ENCODE data around the gene XIRP2. TPM values are rescaled to one million over a fixed set of nuclear protein-coding genes. Genes with fewer than 3 reads are reported as not detected.

The XIRP2 gene
- polyA plus RNA-seq, 10 donors, result 51.3 to 222 (median 160) TPM

DNA sequence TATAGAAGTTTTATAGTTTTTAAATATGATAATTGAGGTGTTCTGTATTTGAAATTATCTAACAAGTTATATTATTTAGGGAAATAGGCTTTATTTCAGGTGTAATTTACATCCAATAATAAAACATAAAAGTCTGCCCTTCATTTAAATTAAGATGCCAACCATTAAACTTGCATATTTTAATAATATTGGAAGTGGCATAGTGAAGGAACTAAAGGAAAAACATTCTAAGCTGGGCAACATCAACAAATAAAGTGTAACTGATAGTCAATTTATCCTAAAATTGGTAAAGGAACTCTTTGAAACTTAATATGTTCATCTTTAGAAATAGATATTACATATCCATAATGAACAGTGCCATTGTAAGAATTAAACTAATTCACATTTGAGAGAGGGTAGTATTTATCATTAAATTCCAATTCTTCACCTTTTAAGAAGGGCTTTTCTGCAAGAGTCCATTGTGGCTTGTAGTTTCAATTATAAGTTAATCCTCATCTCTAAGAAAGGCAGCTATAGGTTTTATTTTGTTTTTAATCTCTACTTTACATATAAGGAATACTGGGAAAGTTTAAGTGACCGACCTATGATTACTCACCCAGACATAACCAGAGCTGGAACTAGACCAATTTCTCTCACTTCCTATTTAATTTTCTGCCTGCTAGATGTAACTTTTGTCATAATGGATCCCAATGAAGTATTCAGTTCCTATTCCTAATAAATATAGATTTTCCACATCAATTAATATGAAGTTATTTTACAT is 401.6 kb downstream of the XIRP2 start:
- no peak for DNase-seq

DNA sequence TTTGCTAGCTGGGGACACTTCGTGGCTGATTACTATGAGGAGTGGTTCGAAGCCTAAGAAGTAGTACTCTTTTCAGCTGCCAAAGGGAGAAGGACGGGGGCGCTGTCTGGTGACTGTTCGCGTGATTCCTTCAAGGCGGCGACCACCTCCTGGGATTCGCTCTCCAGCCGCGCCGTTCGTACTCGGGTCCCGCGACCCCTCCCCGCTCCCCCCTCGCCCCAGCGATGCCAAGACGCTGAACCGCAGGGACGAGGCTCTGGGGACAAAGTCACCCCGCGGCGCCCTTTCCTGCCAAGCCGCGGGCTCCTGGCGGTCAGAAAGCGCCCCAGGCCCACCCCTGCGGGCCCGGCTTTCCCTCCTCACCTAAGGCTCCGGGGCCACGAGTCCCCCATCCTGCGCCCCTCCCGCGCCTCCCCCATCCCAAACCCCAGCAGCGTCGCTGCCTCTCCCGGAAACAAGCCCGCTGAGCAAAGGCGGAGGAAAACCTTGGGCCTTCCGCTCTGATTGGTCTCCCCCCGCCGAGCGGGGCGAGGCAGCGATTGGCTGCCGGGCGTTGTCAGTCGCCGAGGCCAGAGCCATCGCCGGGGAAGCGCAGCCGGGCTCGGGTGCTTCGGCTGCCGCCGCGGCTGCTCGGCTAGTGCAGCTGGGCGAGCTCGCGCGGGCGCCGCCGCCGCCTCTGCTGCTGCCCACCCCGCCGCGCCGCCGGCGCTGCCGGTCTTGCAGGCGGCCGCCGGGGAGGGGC is 404.3 kb downstream of the XIRP2 start, which contains the start of gene B3GALT1:
Gene B3GALT1, plus strand, starts transcription at position 572 of the 742 bp plus-strand sequence.
- peak; percentile 89 to 96 (median 93) for DNase-seq

DNA sequence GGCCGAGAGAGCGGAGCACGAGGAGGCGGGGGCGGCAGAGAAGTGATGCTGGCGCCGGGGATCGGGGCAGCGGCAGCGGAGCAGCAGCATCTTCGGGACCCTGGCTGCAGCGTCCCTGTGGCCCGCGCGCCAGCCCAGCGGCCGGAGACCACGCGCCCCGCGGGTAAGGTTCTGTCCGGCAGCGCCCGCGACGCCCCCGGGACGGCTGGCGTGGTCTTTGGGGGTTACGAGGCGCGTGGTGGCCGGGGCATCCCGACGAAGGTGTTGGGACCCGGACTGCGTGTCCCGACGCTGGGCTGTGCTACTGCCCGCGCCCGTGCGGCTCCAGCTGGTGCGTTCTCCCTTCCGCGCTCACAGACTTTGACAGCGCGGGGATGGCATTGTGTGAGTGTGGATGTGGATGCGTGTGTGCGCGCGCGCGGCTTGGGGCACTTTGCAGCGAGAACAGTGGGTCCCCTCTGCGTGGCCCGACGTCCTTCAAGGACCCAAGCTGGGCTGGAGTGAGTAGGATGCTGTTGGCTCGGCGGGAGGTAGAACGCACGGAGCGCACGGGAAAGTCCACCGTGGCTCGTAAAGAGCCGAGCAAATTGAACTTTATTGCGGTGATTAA is 405.0 kb downstream of the XIRP2 start:
- DNase-seq, result peak in 1 of 3 donors; percentile 17

DNA sequence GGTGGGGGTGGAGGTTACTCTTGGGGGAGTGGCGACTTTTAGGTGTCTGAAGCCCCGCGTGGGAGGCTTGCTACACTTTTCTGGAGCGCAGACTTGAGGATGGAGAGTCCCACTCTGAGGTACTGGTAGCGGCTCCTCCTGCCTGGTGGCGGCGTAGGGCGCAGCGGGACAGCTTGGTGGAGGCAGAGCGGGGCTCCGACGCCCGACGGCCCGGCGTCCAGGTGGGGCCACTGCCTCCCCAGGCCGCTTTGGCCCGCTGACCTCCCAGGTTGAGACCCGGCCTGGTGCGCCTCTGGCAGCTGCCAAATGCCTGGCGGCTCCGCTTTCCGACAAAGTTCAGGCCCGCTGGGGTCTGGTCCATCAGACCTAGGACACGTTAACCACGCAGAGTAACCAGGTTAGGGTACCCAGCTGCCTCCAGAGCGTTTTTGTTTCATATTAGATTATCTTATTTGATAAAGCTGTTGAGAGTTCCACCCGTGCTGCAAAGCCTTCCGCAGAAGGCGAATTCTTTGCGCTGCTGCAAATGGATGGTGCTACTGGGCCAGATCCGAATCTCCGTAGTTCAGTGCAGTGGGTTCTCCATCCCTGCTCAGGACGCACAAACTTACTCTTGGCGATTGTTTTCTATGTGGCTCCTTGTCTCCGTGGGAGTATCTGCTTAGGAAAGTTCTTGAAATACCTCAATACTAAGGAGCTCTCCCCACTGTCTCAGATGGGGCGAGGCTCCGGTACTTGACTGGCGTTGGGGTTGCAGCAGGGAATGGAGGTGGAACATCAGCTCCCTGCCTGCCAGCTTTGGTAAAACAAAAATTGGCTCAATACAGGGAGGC is 405.9 kb downstream of the XIRP2 start:
- peak; percentile 12 to 68 (median 24) for DNase-seq

DNA sequence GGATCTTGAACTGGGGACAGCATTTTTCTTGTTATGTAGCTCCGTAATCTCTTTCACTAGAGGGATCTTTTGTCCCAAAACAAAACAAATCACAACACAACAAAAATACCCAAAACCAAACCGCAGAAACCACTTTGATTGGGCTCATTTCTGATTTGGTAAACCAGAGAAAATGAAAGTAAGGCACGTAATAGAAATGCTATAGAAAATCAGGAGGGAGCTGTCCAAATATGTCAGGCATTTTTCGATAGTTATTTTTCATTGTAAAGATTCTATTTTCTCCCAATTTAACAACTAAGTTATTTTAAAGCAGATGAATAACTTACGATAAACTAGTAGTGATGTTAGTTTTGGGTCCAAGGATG is 406.5 kb downstream of the XIRP2 start:
- no peak for DNase-seq

DNA sequence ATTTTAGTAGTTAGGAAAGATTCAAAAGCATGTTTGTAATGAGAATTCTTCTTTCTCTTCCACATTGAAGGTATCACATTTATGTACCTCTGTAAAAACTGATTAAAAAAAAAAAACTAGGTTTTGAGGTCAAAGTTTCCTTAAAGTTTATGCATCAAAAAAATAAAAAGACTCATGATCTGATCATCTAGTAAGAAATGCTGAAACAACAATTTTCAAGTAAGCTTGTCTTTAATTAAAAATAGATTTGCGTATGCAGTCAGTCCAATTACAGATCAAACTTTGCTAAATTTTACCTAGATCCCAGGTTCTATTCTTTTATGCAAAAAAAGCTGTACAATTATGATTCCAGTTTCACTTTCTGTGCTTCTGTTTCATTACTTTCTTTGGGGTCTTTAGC is 409.0 kb downstream of the XIRP2 start:
- DNase-seq, result no peak

DNA sequence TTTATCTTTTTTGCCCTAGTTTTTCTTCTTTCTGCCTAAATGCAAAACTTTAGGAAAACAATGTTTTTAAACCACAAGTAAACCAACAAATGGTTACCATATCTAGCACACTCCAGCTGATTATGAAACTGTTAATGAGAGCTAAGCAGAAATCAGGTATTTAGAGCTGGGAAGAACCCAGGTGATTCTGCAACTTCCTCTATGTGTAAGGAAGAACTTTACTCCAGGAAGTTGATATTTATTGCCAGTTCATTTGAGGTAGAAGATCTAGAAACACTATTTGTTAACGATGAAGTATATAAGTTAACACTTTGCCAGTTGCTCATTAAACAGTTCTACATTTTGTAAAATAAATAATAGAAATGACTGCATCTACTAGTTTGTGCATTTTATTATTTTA is 409.7 kb downstream of the XIRP2 start:
- DNase-seq, result no peak
